ENCODE measurements around the gene CASKIN1.
"Not testable (repeated sequence)": the region's sequence is repeated elsewhere in the genome, so short reads cannot be mapped to it uniquely, and the experiment has no call there.

CASKIN1 gene

GRCh38 chr16:2205967-2206313, 9.5 kb upstream of the CASKIN1 start:
- H2AFZ ChIP-seq (ENCODE audit: low read length) = peak overlapping the region; percentile 83; the same call in 1 of the 2 replicates
- H3K4me2 ChIP-seq (ENCODE audit: low read depth, low read length, poor library complexity, severe bottlenecking) = peak overlapping the region; percentile 87
- no peaks in the 10 kb centered on the region for H3F3A ChIP-seq (ENCODE audit: low read depth)
- H3K9ac ChIP-seq (ENCODE audit: low read depth, low read length, poor library complexity, severe bottlenecking) = peak overlapping the region; percentile 79
- no peaks in the 10 kb centered on the region for H3K9me3 ChIP-seq (ENCODE audit: insufficient read depth, low read depth, low read length)
- no peaks in the 10 kb centered on the region for H3K9me2 ChIP-seq (replicated peaks; ENCODE audit: low read depth, low read length)
- H3K4me3 ChIP-seq (ENCODE audit: low read length, poor library complexity, severe bottlenecking) = peak overlapping the region; percentile 82
- H3K36me3 ChIP-seq (ENCODE audit: insufficient read depth, low read length) = no peaks in the 10 kb centered on the region
- H3K27me3 ChIP-seq (ENCODE audit: insufficient read depth, low read length, poor library complexity, severe bottlenecking) = no peaks in the 10 kb centered on the region
- peaks cover 6% of the 10 kb centered on the region; the same call in 1 of the 2 replicates for H3K79me2 ChIP-seq (ENCODE audit: insufficient read depth, low read length)
- no peaks in the 10 kb centered on the region for H4K20me1 ChIP-seq (ENCODE audit: insufficient read depth, low read length, poor library complexity, severe bottlenecking)
- TF ChIP-seq CTCF (conservative IDR thresholded peaks at IDR 0.05; ENCODE audit: low read length) = no peak
- no peak for TF ChIP-seq EZH2phosphoT487 (IDR thresholded peaks at IDR 0.05; ENCODE audit: borderline replicate concordance)
- no peaks in the 10 kb centered on the region for H3K4me1 ChIP-seq (ENCODE audit: insufficient read depth, low read length, poor library complexity, severe bottlenecking)

GRCh38 chr16:2205104-2205966, 8.9 kb upstream of the CASKIN1 start, which contains the start of gene MLST8:
TSS of gene MLST8 (plus strand) at chr16:2205454. CDS start at chr16:2206086, 632 bp downstream.
- H3K4me3 ChIP-seq (ENCODE audit: low read length, poor library complexity, severe bottlenecking) = peak within 1 kb of the TSS; percentile 82

GRCh38 chr16:2204416-2205103, 8.2 kb upstream of the CASKIN1 start:
- Histone ChIP-seq H3K27me3 (ENCODE audit: insufficient read depth, low read length, poor library complexity, severe bottlenecking) (no peaks in the 10 kb centered on the region), H3K4me3 (ENCODE audit: low read length, poor library complexity, severe bottlenecking) (peak overlapping the region; percentile 82), H2AFZ (ENCODE audit: low read length) (peak overlapping the region; percentile 71), H3K4me2 (ENCODE audit: low read depth, low read length, poor library complexity, severe bottlenecking) (peak overlapping the region; percentile 81), H3K79me2 (ENCODE audit: insufficient read depth, low read length) (peaks cover 6% of the 10 kb centered on the region; the same call in 1 of the 2 replicates), H3F3A (ENCODE audit: low read depth) (no peaks in the 10 kb centered on the region), H3K4me1 (ENCODE audit: insufficient read depth, low read length, poor library complexity, severe bottlenecking) (no peaks in the 10 kb centered on the region), H3K36me3 (ENCODE audit: insufficient read depth, low read length) (no peaks in the 10 kb centered on the region), H3K9me2 (replicated peaks; ENCODE audit: low read depth, low read length) (no peaks in the 10 kb centered on the region), H3K9me3 (ENCODE audit: insufficient read depth, low read depth, low read length) (no peaks in the 10 kb centered on the region), H4K20me1 (ENCODE audit: insufficient read depth, low read length, poor library complexity, severe bottlenecking) (no peaks in the 10 kb centered on the region), H3K9ac (ENCODE audit: low read depth, low read length, poor library complexity, severe bottlenecking) (peak overlapping the region; percentile 79)
- TF ChIP-seq CTCF (conservative IDR thresholded peaks at IDR 0.05; ENCODE audit: low read length) (no peak), EZH2phosphoT487 (IDR thresholded peaks at IDR 0.05; ENCODE audit: borderline replicate concordance) (no peak)

More at GRCh38 chr16:2205104-2205966, 8.9 kb upstream of the CASKIN1 start, which contains the start of gene MLST8:
- Histone ChIP-seq H3K4me2 (ENCODE audit: low read depth, low read length, poor library complexity, severe bottlenecking) (peak within 1 kb of the TSS; percentile 87), H3K9ac (ENCODE audit: low read depth, low read length, poor library complexity, severe bottlenecking) (peak within 1 kb of the TSS; percentile 79), H3K9me2 (replicated peaks; ENCODE audit: low read depth, low read length) (no peaks in the 10 kb centered on the region), H3K4me1 (ENCODE audit: insufficient read depth, low read length, poor library complexity, severe bottlenecking) (no peaks in the 10 kb centered on the region), H4K20me1 (ENCODE audit: insufficient read depth, low read length, poor library complexity, severe bottlenecking) (no peaks in the 10 kb centered on the region), H3F3A (ENCODE audit: low read depth) (no peaks in the 10 kb centered on the region), H3K79me2 (ENCODE audit: insufficient read depth, low read length) (peaks cover 6% of the 10 kb centered on the region; the same call in 1 of the 2 replicates), H3K9me3 (ENCODE audit: insufficient read depth, low read depth, low read length) (no peaks in the 10 kb centered on the region), H3K27me3 (ENCODE audit: insufficient read depth, low read length, poor library complexity, severe bottlenecking) (no peaks in the 10 kb centered on the region), H3K36me3 (ENCODE audit: insufficient read depth, low read length) (no peaks in the 10 kb centered on the region), H2AFZ (ENCODE audit: low read length) (peak within 1 kb of the TSS; percentile 83)
- no peak for TF ChIP-seq EZH2phosphoT487 (IDR thresholded peaks at IDR 0.05; ENCODE audit: borderline replicate concordance)
- no peak for TF ChIP-seq CTCF (conservative IDR thresholded peaks at IDR 0.05; ENCODE audit: low read length)

GRCh38 chr16:2203119-2203688, 6.8 kb upstream of the CASKIN1 start:
- not testable (repeated sequence) for H3F3A ChIP-seq (ENCODE audit: low read depth); H3K9ac ChIP-seq (ENCODE audit: low read depth, low read length, poor library complexity, severe bottlenecking); H3K36me3 ChIP-seq (ENCODE audit: insufficient read depth, low read length); H3K4me2 ChIP-seq (ENCODE audit: low read depth, low read length, poor library complexity, severe bottlenecking); H3K4me3 ChIP-seq (ENCODE audit: low read length, poor library complexity, severe bottlenecking); H2AFZ ChIP-seq (ENCODE audit: low read length); H3K4me1 ChIP-seq (ENCODE audit: insufficient read depth, low read length, poor library complexity, severe bottlenecking); H3K79me2 ChIP-seq (ENCODE audit: insufficient read depth, low read length); H3K9me3 ChIP-seq (ENCODE audit: insufficient read depth, low read depth, low read length); H3K27me3 ChIP-seq (ENCODE audit: insufficient read depth, low read length, poor library complexity, severe bottlenecking); H4K20me1 ChIP-seq (ENCODE audit: insufficient read depth, low read length, poor library complexity, severe bottlenecking); H3K9me2 ChIP-seq (replicated peaks; ENCODE audit: low read depth, low read length)
